ENCODE measurements around the gene IL2RA. TPM values are rescaled to one million over a fixed set of nuclear protein-coding genes. Genes with fewer than 3 reads are reported as not detected.

The IL2RA gene
- total and polyA plus RNA-seq, 7 experiments from 2014 or later: 0.85 to 266 (median 3.3) TPM

DNA sequence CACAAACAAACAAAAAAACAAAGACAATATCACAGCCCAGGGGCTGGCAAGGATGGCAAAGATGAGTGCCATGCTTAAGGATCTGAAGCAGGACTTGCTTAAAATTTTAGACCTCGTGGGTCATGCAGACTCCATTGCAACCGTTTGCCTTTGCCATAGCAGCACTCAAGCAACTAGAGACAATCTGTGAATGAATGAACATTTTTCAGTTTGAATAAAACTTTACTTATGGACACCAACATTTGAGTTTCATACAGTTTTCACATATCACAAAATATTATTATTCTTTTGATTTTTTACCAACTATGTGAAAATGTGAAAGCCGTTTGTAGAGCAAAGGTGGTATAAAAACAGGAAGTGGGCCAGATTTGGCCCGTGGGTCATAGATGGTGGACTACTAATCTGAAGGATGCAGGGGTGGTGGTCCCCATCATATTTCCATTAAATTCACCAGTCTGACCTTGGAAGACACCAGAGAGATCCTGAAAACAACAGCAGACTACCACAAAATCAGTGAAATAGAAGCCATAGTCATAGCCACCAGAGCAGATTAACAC lies 18.3 kb upstream of the IL2RA start:
- ChIA-PET CTCF (interaction anchor here (0.5 to 0.7 kb wide), 2 partner anchors 8 to 220 kb away, joined by 3 to 7 read pairs; no protein-coding TSS in a partner anchor), POLR2A (interaction anchor here (1.1 to 5.4 kb wide), 2 partner anchors 9 to 23 kb away, joined by 4 to 52 read pairs; no protein-coding TSS in a partner anchor)

DNA sequence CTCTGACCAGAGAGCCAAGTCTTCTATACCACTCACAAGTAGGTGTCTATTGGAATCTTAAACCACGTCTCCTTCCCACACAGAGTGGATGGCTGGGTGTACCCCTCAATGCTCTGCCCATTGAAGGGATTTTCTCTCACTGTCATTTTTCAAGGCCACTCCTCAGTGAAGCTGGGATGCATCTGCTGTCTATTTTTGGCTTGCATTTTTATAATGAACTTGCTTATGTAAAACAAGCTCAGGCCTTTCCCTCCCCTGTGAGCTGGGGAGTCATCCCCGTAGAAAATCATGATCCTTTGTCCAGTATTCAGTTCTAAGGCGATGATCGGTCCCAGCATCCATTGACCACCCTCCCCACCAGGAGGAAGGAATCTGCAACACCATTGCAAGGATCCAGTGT lies 16.9 kb upstream of the IL2RA start:
- CTCF ChIA-PET: interaction anchor here (0.6 kb wide), 1 partner anchor 52 kb away, joined by 4 read pairs; no protein-coding TSS in a partner anchor
- Histone ChIP-seq H3K4me1 (ENCODE audit: control insufficient read depth in 2 of 2, insufficient read depth in 2 of 2, low read length in 2 of 2) (peaks cover 8 to 15% of the 10 kb centered on the region in 2 donors), H3K4me3 (ENCODE audit: low read length) (no peak overlapping the region), H3K27ac (ENCODE audit: low read depth, low read length) (no peak overlapping the region), H3K27me3 (ENCODE audit: control insufficient read depth in 2 of 2, insufficient read depth in 2 of 2, low read length in 2 of 2) (no peaks in the 10 kb centered on the region), H3K36me3 (ENCODE audit: control insufficient read depth in 2 of 3, insufficient read depth in 3 of 3, low read length in 3 of 3) (no peaks in the 10 kb centered on the region), H3K9me3 (ENCODE audit: control insufficient read depth in 2 of 3, low read length in 3 of 3) (no peaks in the 10 kb centered on the region)
- Mint-ChIP-seq H3K27ac (no peak overlapping the region), H3K9me3 (peaks cover 0 to 8% (median 0%) of the 10 kb centered on the region in 11 donors), H3K4me1 (peaks cover 20 to 53% (median 33%) of the 10 kb centered on the region in 7 donors), H3K36me3 (peaks cover 0 to 3% (median 0%) of the 10 kb centered on the region in 5 donors), H3K4me3 (no peak overlapping the region), H3K27me3 (no peaks in the 10 kb centered on the region)
- POLR2A ChIA-PET: interaction anchor here (0.6 kb wide), 1 partner anchor 118 kb away, joined by 3 read pairs; no protein-coding TSS in a partner anchor
- intact Hi-C loops (cut with micrococcal nuclease): no loop called here
- ATAC-seq (no peak), DNase-seq (no peak)

More for the DNA sequence above, 18.3 kb upstream of the IL2RA start:
- H3K27ac Mint-ChIP-seq: peak overlapping the region in 1 of 9 donors; percentile 71
- Histone ChIP-seq H3K27ac (ENCODE audit: low read depth, low read length) (no peak overlapping the region), H3K27me3 (ENCODE audit: control insufficient read depth in 2 of 2, insufficient read depth in 2 of 2, low read length in 2 of 2) (no peaks in the 10 kb centered on the region), H3K4me3 (ENCODE audit: low read length) (no peak overlapping the region), H3K4me1 (ENCODE audit: control insufficient read depth in 2 of 2, insufficient read depth in 2 of 2, low read length in 2 of 2) (peaks cover 8 to 19% of the 10 kb centered on the region in 2 donors), H3K36me3 (ENCODE audit: control insufficient read depth in 2 of 3, insufficient read depth in 3 of 3, low read length in 3 of 3) (no peaks in the 10 kb centered on the region), H3K9me3 (ENCODE audit: control insufficient read depth in 2 of 3, low read length in 3 of 3) (no peaks in the 10 kb centered on the region)
- ATAC-seq: no peak
- DNase-seq: no peak
- H3K4me1 Mint-ChIP-seq: peaks cover 18 to 45% (median 30%) of the 10 kb centered on the region in 7 donors
- intact Hi-C loops (cut with micrococcal nuclease): loop anchor here in 1 of 2 donors (10.0 kb wide), 1 partner anchor 504 kb away; the partner anchor contains the start of gene PRKCQ
- peaks cover 0 to 3% (median 0%) of the 10 kb centered on the region in 5 donors for H3K36me3 Mint-ChIP-seq
- H3K4me3 Mint-ChIP-seq: no peak overlapping the region
- peaks cover 0 to 8% (median 0%) of the 10 kb centered on the region in 11 donors for H3K9me3 Mint-ChIP-seq
- no peaks in the 10 kb centered on the region for H3K27me3 Mint-ChIP-seq

DNA sequence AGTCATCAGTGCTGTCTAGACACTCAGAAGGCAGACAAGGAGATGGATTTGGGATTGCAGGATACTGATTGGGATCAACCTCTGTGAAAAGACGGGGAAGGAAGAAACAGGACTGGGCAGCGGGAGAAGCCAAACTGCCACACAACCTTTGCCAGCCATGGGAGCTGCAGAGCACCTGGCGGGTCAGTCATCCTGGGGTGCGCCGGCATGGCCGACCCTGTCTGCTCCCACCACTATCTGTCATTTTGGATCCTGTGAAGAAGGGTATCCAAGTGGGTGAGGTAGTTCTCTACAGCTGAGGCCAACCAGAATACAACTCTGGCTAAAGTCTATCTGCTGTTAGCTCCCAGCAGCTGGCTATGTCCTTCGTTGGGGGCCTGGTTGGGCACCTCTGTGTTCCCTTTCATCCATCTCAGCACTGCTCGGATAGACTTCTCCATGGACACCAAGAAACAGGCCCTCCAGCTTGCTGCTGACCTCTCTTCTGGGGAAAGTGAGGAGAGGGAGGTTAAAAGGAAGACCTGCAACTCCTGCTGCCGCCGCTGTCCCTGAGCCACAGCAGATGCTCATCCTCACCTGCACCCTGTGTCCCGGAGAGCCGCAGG lies 15.0 kb upstream of the IL2RA start:
- Mint-ChIP-seq H3K4me3 (no peak overlapping the region), H3K27me3 (no peaks in the 10 kb centered on the region), H3K36me3 (peaks cover 0 to 3% (median 0%) of the 10 kb centered on the region in 5 donors), H3K4me1 (peaks cover 8 to 50% (median 28%) of the 10 kb centered on the region in 7 donors), H3K27ac (no peak overlapping the region), H3K9me3 (peaks cover 0 to 5% (median 0%) of the 10 kb centered on the region in 11 donors)
- H3K27ac ChIP-seq (ENCODE audit: low read depth, low read length): no peak overlapping the region
- DNase-seq (no peak), ATAC-seq (no peak)
- no peaks in the 10 kb centered on the region for H3K36me3 ChIP-seq (ENCODE audit: control insufficient read depth in 2 of 3, insufficient read depth in 3 of 3, low read length in 3 of 3)
- H3K9me3 ChIP-seq (ENCODE audit: control insufficient read depth in 2 of 3, low read length in 3 of 3): no peaks in the 10 kb centered on the region
- peaks cover 0 to 7% of the 10 kb centered on the region in 2 donors for H3K4me1 ChIP-seq (ENCODE audit: control insufficient read depth in 2 of 2, insufficient read depth in 2 of 2, low read length in 2 of 2)
- intact Hi-C loops (cut with micrococcal nuclease): no loop called here
- ChIA-PET POLR2A (interaction anchor here (2.5 kb wide), 1 partner anchor 9 kb away, joined by 10 read pairs; no protein-coding TSS in a partner anchor), CTCF (interaction anchor here (1.7 kb wide), 1 partner anchor 9 kb away, joined by 7 read pairs; no protein-coding TSS in a partner anchor)
- no peak overlapping the region for H3K4me3 ChIP-seq (ENCODE audit: low read length)
- H3K27me3 ChIP-seq (ENCODE audit: control insufficient read depth in 2 of 2, insufficient read depth in 2 of 2, low read length in 2 of 2): no peaks in the 10 kb centered on the region

DNA sequence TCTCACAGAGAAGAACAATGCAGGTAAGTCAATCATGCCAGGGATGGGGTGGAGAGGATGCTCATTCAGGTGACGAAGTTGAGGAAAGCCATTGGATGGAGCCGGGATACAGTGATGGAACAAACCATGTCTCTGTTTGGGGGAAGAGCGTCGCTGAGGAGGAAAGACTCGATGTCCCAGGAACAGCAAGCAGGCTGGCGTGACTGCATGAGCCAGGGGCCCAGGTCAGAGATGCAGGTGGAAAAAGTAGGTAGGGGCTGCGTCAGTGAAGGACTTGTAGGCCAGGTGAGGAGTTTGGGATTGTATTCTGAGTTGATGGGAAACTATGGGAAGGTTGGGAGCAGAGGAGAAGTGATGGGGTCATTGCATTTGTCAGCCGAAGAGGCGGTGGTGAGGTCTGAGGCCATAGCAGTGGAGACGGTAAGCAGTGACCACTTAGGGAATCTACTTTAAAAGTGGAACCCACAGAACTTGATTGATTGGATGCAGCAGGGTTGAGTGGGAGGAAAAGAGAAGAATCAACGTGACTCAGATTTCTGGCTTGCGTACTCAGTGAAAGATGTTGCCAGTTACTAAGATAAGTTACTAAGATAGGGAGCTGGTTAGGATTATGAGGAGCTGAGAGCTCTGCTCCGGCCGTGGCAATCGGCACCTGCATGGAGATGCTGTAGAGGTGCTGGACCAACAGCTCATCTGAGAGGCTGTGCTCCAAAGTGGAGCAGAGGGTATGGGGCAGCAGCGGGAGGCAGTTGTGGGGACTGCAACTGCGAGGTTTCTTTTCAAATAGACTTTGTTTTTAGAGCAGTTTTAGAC lies 12.5 kb upstream of the IL2RA start:
- no peak overlapping the region for H3K4me3 ChIP-seq (ENCODE audit: low read length)
- no peak overlapping the region for H3K27ac ChIP-seq (ENCODE audit: low read depth, low read length)
- H3K27me3 ChIP-seq (ENCODE audit: control insufficient read depth in 2 of 2, insufficient read depth in 2 of 2, low read length in 2 of 2): no peaks in the 10 kb centered on the region
- DNase-seq (no peak), ATAC-seq (no peak)
- intact Hi-C loops (cut with micrococcal nuclease): no loop called here
- Mint-ChIP-seq H3K4me1 (peaks cover 30 to 61% (median 49%) of the 10 kb centered on the region in 7 donors), H3K27ac (peak overlapping the region in 3 of 9 donors; percentile 5 to 63 (median 22)), H3K4me3 (peak overlapping the region in 1 of 10 donors; percentile 36), H3K9me3 (peaks cover 0 to 2% (median 0%) of the 10 kb centered on the region in 11 donors), H3K27me3 (no peaks in the 10 kb centered on the region), H3K36me3 (peaks cover 0 to 5% (median 0%) of the 10 kb centered on the region in 5 donors)
- CTCF ChIA-PET: interaction anchor here (0.6 to 8.2 kb wide), 4 partner anchors 9 to 331 kb away, joined by 4 to 59 read pairs (median 4); no protein-coding TSS in a partner anchor
- H3K4me1 ChIP-seq (ENCODE audit: control insufficient read depth in 2 of 2, insufficient read depth in 2 of 2, low read length in 2 of 2): peaks cover 0 to 32% of the 10 kb centered on the region in 2 donors
- POLR2A ChIA-PET: interaction anchor here (6.6 kb wide), 1 partner anchor 7 kb away, joined by 52 read pairs; no protein-coding TSS in a partner anchor
- no peaks in the 10 kb centered on the region for H3K36me3 ChIP-seq (ENCODE audit: control insufficient read depth in 2 of 3, insufficient read depth in 3 of 3, low read length in 3 of 3)
- no peaks in the 10 kb centered on the region for H3K9me3 ChIP-seq (ENCODE audit: control insufficient read depth in 2 of 3, low read length in 3 of 3)

DNA sequence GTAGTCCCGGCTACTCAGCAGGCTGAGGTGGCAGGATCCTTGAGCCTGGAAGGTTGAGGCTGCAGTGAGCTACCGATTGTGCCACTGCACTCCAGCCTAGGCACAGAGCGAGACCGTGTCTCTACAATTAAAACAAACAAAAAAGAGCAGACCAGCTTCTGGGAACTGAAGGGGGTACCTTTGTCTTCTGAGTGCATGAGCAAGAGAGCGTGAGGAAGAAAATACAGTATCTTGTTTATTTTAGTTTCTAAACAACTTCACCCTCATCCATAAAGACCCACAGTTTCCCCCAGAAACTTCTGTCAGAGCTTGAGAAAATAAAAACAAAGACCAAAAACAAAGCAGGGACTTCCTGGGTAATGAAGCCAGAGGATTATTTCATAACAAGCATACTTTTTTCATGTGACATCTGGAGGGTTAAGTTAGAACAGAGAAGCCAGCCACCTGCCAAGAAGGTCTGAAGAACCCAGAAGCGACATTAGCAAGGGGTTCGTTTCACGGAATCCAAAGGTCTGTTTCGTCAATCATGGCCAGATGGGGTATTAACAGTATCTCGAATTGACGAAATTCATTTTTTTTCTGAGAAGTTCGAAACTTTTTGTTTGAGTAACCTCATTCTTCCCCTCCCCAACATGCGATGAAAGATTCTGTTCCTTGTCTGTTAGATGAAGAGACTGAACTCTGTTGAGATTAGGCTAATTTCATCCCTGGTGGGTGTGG lies 10.2 kb upstream of the IL2RA start:
- H3K4me3 Mint-ChIP-seq: peak overlapping the region in 6 of 10 donors; percentile 39 to 81 (median 58)
- Histone ChIP-seq H3K27ac (ENCODE audit: low read depth, low read length) (peak overlapping the region; percentile 49), H3K4me3 (ENCODE audit: low read length) (no peak overlapping the region), H3K4me1 (ENCODE audit: control insufficient read depth in 2 of 2, insufficient read depth in 2 of 2, low read length in 2 of 2) (peaks cover 0 to 54% of the 10 kb centered on the region in 2 donors), H3K36me3 (ENCODE audit: control insufficient read depth in 2 of 3, insufficient read depth in 3 of 3, low read length in 3 of 3) (no peaks in the 10 kb centered on the region), H3K9me3 (ENCODE audit: control insufficient read depth in 2 of 3, low read length in 3 of 3) (no peaks in the 10 kb centered on the region), H3K27me3 (ENCODE audit: control insufficient read depth in 2 of 2, insufficient read depth in 2 of 2, low read length in 2 of 2) (no peaks in the 10 kb centered on the region)
- peaks cover 0 to 2% (median 0%) of the 10 kb centered on the region in 11 donors for H3K9me3 Mint-ChIP-seq
- DNase-seq: peak in 2 of 9 donors; percentile 20 to 40
- peaks cover 40 to 82% (median 72%) of the 10 kb centered on the region in 7 donors for H3K4me1 Mint-ChIP-seq
- H3K36me3 Mint-ChIP-seq: peaks cover 0 to 8% (median 0%) of the 10 kb centered on the region in 5 donors
- H3K27me3 Mint-ChIP-seq: no peaks in the 10 kb centered on the region
- intact Hi-C loops (cut with micrococcal nuclease): loop anchor here (1.0 kb wide), 3 partner anchors 10 to 21 kb away; partner anchors contain the start of gene IL2RA (in 1 of the 2)
- ATAC-seq: peak; percentile 24
- ChIA-PET CTCF (interaction anchor here (0.6 to 8.2 kb wide), 5 partner anchors 8 to 59 kb away, joined by 3 to 59 read pairs (median 4); no protein-coding TSS in a partner anchor), POLR2A (interaction anchor here (0.5 to 6.6 kb wide), 10 partner anchors 10 to 340 kb away, joined by 3 to 52 read pairs (median 4); partner anchors contain the start of gene IL2RA)
- H3K27ac Mint-ChIP-seq: peak overlapping the region; percentile 49 to 90 (median 76)
